K562 (cell line): ENCODE results near the gene ELF5. TPM values are rescaled to one million over a fixed set of nuclear protein-coding genes. Genes with fewer than 3 reads are reported as not detected.

Experiments used
- ATAC-seq: fragments of 200-7000 bp; cut with Tn5 transposase; 3 replicates; pipeline ENCODE4 v1.9.1; 2020; ENCODE audit warnings: moderate library complexity
- BruUV-seq: library from RNA; stranded (reverse); fragments of 400-500 nt; replicated peaks from 2 replicates; lab custom pipeline; 2021; lab: Mats Ljungman, UMichigan
- CTCF ChIA-PET: fragments of 300-600 bp; formaldehyde crosslinking; extraction: SDS; loops from one replicate; lab custom pipeline; 2021; ENCODE audit warnings: low intra/inter-chr PET ratio; lab: Yijun Ruan, JAX
- POLR2A ChIA-PET: fragments of 300-600, 350-650 bp; sonication (Branson Sonifier 250); formaldehyde crosslinking; extraction: SDS; loops from one replicate; lab custom pipeline; 2021; ENCODE audit warnings: antibody characterized with exemption, inconsistent platforms; lab: Yijun Ruan, JAX
- DNase-seq, 4 experiments: peaks; one replicate each; pipeline versions ENCODE4 v3.0.0 to v3.0.0-alpha.2; 2011 to 2018; ENCODE audit warnings: low spot score in 3 of 4, mixed read lengths in 3 of 4; ENCODE audit errors: extremely low read depth in 1 of 4
- FAIRE-seq: peaks from 2 replicates; lab custom pipeline; 2011; peaks lifted over from hg19 to GRCh38; lab: Jason Lieb, UNC
- H2AFZ ChIP-seq: 2 replicates; pipeline ENCODE4 v1.6.0; 2011; ENCODE audit warnings: low read depth, low read length, control low read depth, inconsistent platforms
- H3K27ac ChIP-seq: fragments of 200-600 bp; 3 replicates; pipeline ENCODE4 v1.8.0; 2011; ENCODE audit warnings: low read depth, mild to moderate bottlenecking, control low read depth, inconsistent platforms, low read length, moderate library complexity, mixed read lengths; ENCODE audit errors: extremely low read depth
- H3K27me3 ChIP-seq, 2 experiments: fragments of 300-600 bp in 1 of 2; 2 replicates in 1 of 2; 3 replicates in 1 of 2; pipeline versions ENCODE4 v1.6.0 to v1.8.0; 2011; ENCODE audit warnings: inconsistent platforms in 2 of 2, low read length in 2 of 2, mild to moderate bottlenecking in 1 of 2, mixed read lengths in 1 of 2, moderate library complexity in 1 of 2; ENCODE audit not compliant: control insufficient read depth in 2 of 2, insufficient read depth in 2 of 2
- H3K36me3 ChIP-seq: fragments of 300-600 bp; 3 replicates; pipeline ENCODE4 v1.8.0; 2011; ENCODE audit warnings: mild to moderate bottlenecking, low read length, inconsistent platforms; ENCODE audit not compliant: control insufficient read depth, insufficient read depth
- H3K4me1 ChIP-seq, 2 experiments: fragments of 200-600 bp in 1 of 2; replicated peaks in 1 of 2; 2 replicates in 1 of 2; 3 replicates in 1 of 2; pipeline versions ENCODE4 v1.5.1 to v1.8.0; 2011; ENCODE audit warnings: inconsistent platforms in 2 of 2, low read length in 2 of 2, mild to moderate bottlenecking in 1 of 2, mixed read lengths in 1 of 2, moderate library complexity in 1 of 2; ENCODE audit not compliant: control insufficient read depth in 2 of 2, insufficient read depth in 2 of 2
- H3K4me2 ChIP-seq: 2 replicates; pipeline ENCODE4 v1.6.1; 2011; ENCODE audit warnings: low read length, control low read depth, inconsistent platforms, mixed read lengths; ENCODE audit not compliant: insufficient read depth
- H3K4me3 ChIP-seq: fragments of 200-600 bp; sonication (generic), shearing (Covaris generic); 2 replicates; pipeline ENCODE4 v1.5.1; 2016; ENCODE audit warnings: control low read depth, inconsistent platforms
- H3K79me2 ChIP-seq: fragments of 200-600 bp; 3 replicates; pipeline ENCODE4 v1.8.0; 2011; ENCODE audit warnings: low read length, inconsistent platforms; ENCODE audit not compliant: control insufficient read depth, insufficient read depth
- H3K9ac ChIP-seq, 2 experiments: 2 replicates each; pipeline versions ENCODE4 v1.6.0 to v1.6.1; 2011; ENCODE audit warnings: low read depth in 2 of 2, low read length in 2 of 2, control low read depth in 1 of 2, inconsistent platforms in 1 of 2, mild to moderate bottlenecking in 1 of 2, mixed read lengths in 1 of 2; ENCODE audit not compliant: insufficient read depth in 1 of 2
- H3K9me1 ChIP-seq: one replicate; pipeline ENCODE4 v1.6.0; 2011; ENCODE audit warnings: inconsistent platforms, mild to moderate bottlenecking, low read length, moderate library complexity; ENCODE audit not compliant: control insufficient read depth, insufficient read depth
- H3K9me3 ChIP-seq: replicated peaks from 2 replicates; pipeline ENCODE4 v1.5.1; 2011; ENCODE audit warnings: low read depth, low read length, inconsistent platforms; ENCODE audit not compliant: control insufficient read depth, insufficient read depth
- H4K20me1 ChIP-seq: replicated peaks from 2 replicates; pipeline ENCODE4 v1.6.1; 2011; ENCODE audit warnings: low read length, inconsistent platforms, mixed read lengths; ENCODE audit not compliant: control insufficient read depth, insufficient read depth
- CEBPB ChIP-seq: fragments of 450-650 bp; IDR thresholded peaks from 2 replicates; pipeline ENCODE4 v1.6.1; 2016; ENCODE audit warnings: missing genetic modification characterization, missing compliant biosample characterization
- CEBPG ChIP-seq, 3 experiments: fragments of 200-800 bp in 1 of 3; sonication (Bioruptor generic) in 1 of 3; sonication (generic) in 1 of 3; formaldehyde crosslinking in 1 of 3; IDR thresholded peaks in 2 of 3; conservative IDR thresholded peaks in 1 of 3; 2 replicates each; pipeline versions ENCODE4 v1.6.1 to v1.8.0; 2016 to 2022; ENCODE audit warnings: missing compliant biosample characterization in 2 of 3, missing genetic modification characterization in 2 of 3, mild to moderate bottlenecking in 1 of 3, missing genetic modification reagents in 1 of 3
- CLOCK ChIP-seq: fragments of 250-450 bp; sonication (Bioruptor Pico); IDR thresholded peaks from 2 replicates; pipeline ENCODE4 v1.4.0; 2020; ENCODE audit warnings: mild to moderate bottlenecking, moderate library complexity, borderline replicate concordance
- DLX4 ChIP-seq: fragments of 250-450 bp; sonication (Bioruptor Pico); IDR thresholded peaks from 2 replicates; pipeline ENCODE4 v1.6.1; 2021; ENCODE audit warnings: mild to moderate bottlenecking
- DPF2 ChIP-seq: fragments of 450-650 bp; IDR thresholded peaks from 2 replicates; pipeline ENCODE4 v1.6.1; 2016
- HMG20B ChIP-seq: fragments of 250-450 bp; sonication (Bioruptor Pico); IDR thresholded peaks from 2 replicates; pipeline ENCODE4 v1.5.0; 2021; ENCODE audit warnings: mild to moderate bottlenecking
- IFI16 ChIP-seq: fragments of 250-450 bp; sonication (Bioruptor Pico); IDR thresholded peaks from 2 replicates; pipeline ENCODE4 v2.1.2; 2022; ENCODE audit warnings: mild to moderate bottlenecking, inconsistent platforms
- NR2C1 ChIP-seq, 2 experiments: fragments of 450-650 bp; IDR thresholded peaks; 2 replicates each; pipeline ENCODE4 v1.6.1; 2017; ENCODE audit warnings: mild to moderate bottlenecking in 2 of 2, antibody characterized with exemption in 1 of 2, inconsistent platforms in 1 of 2, missing compliant biosample characterization in 1 of 2, missing genetic modification characterization in 1 of 2
- NR2C2 ChIP-seq, 2 experiments: fragments of 200-800 bp in 1 of 2; sonication (Bioruptor generic) in 1 of 2; sonication (generic) in 1 of 2; formaldehyde crosslinking in 1 of 2; IDR thresholded peaks; 2 replicates each; pipeline versions ENCODE4 v1.6.1 to v1.8.0; 2016 to 2022; ENCODE audit warnings: mild to moderate bottlenecking in 1 of 2, missing compliant biosample characterization in 1 of 2, missing genetic modification characterization in 1 of 2, missing genetic modification reagents in 1 of 2
- RBM15 ChIP-seq: fragments of 200-400 bp; formaldehyde crosslinking; IDR thresholded peaks from 2 replicates; pipeline ENCODE4 v1.6.1; 2018; ENCODE audit warnings: mild to moderate bottlenecking, low read length, moderate library complexity; ENCODE audit not compliant: insufficient read depth
- SP1 ChIP-seq: sonication (generic); formaldehyde crosslinking; IDR thresholded peaks from 2 replicates; pipeline ENCODE4 v1.8.1; 2022; ENCODE audit warnings: mild to moderate bottlenecking, missing genetic modification reagents
- TAF7 ChIP-seq: fragments of 450-650 bp; IDR thresholded peaks from 2 replicates; pipeline ENCODE4 v1.6.1; 2016; ENCODE audit warnings: missing genetic modification characterization, missing compliant biosample characterization
- TBL1XR1 ChIP-seq, 2 experiments: IDR thresholded peaks; 2 replicates each; pipeline ENCODE4 v1.6.1; 2012; ENCODE audit warnings: improper control_type of control experiment in 2 of 2, low read length in 2 of 2, mild to moderate bottlenecking in 1 of 2
- TCF7 ChIP-seq: sonication (generic); IDR thresholded peaks from 2 replicates; pipeline ENCODE4 v1.6.1; 2016; ENCODE audit warnings: antibody characterized with exemption, borderline replicate concordance
- ZEB2 ChIP-seq: fragments of 450-650 bp; IDR thresholded peaks from 2 replicates; pipeline ENCODE4 v1.6.1; 2016
- ZFP36 ChIP-seq: fragments of 150-350 bp; IDR thresholded peaks from 2 replicates; pipeline ENCODE4 v1.6.1; 2018; ENCODE audit warnings: low read length, low read depth; ENCODE audit not compliant: partially characterized antibody
- ZFX ChIP-seq: sonication (generic); formaldehyde crosslinking; IDR thresholded peaks from 2 replicates; pipeline ENCODE4 v1.8.0; 2022; ENCODE audit warnings: mild to moderate bottlenecking, missing genetic modification reagents, moderate library complexity
- ZNF3 ChIP-seq: fragments of 250-450 bp; sonication (Bioruptor Pico); IDR thresholded peaks from 2 replicates; pipeline ENCODE4 v1.5.0; 2021; ENCODE audit warnings: mild to moderate bottlenecking, moderate library complexity
- ZNF316 ChIP-seq: fragments of 450-650 bp; IDR thresholded peaks from 2 replicates; pipeline ENCODE4 v1.6.1; 2016
- ZNF324 ChIP-seq: fragments of 250-450 bp; sonication (Bioruptor Pico); IDR thresholded peaks from 2 replicates; pipeline ENCODE4 v1.4.0; 2020; ENCODE audit warnings: mild to moderate bottlenecking
- ZNF668 ChIP-seq: fragments of 250-450 bp; sonication (Bioruptor Pico); IDR thresholded peaks from 2 replicates; pipeline ENCODE4 v1.8.0; 2022; ENCODE audit warnings: mild to moderate bottlenecking, inconsistent platforms
- WGBS: fragments of 100-300 bp; shearing (Covaris generic); methylation state at CpG from one replicate; pipeline ENCODE4 v1.1.6; 2016; ENCODE audit warnings: low coverage, mixed read lengths; ENCODE audit not compliant: insufficient coverage; ENCODE audit errors: missing lambda C conversion rate; 5-methylcytosine and 5-hydroxymethylcytosine counted together
- in situ Hi-C: fragments of 300-500 bp; cut with MboI; formaldehyde crosslinking; loops from 4 replicates; pipeline ENCODE4 v1.15.0; 2018; ENCODE audit warnings: inconsistent platforms, mixed read lengths
- intact Hi-C: fragments of 100-400 bp; cut with micrococcal nuclease; formaldehyde crosslinking; loops from 2 replicates; pipeline ENCODE4 v1.14.2; 2022
- polyA plus RNA-seq, 8 experiments: library from polyadenylated mRNA; depleted of rRNA in 4 of 8; stranded (reverse) in 5 of 8; unstranded in 3 of 8; fragments of >200 nt; fragmentation: Nextera tagmentation in 2 of 8; fragmentation: Illumina TruSeq in 1 of 8; extraction: Ambion mirVana in 2 of 8; extraction: Trizol in 1 of 8; gene quantifications; 2 replicates each; pipeline versions ENCODE4 v1.2.1 to v1.2.3, GENCODE V29; 2011 to 2014; ENCODE audit warnings: inconsistent platforms in 1 of 8, missing spikeins in 1 of 8
- total RNA-seq, 7 experiments: library from RNA; depleted of rRNA in 6 of 7; stranded (reverse); fragments of >200 nt in 6 of 7; fragmentation: Illumina TruSeq in 2 of 7; extraction: Trizol in 2 of 7; gene quantifications; 2 replicates each; pipeline versions ENCODE4 v1.2.1 to v1.2.3, GENCODE V29; 2011 to 2021; ENCODE audit warnings: low replicate concordance in 1 of 7

Gene ELF5
- total and polyA plus RNA-seq, 9 of the 15 experiments (the other 6 are each of a cell fraction or from before 2014, with no cell fraction given): not detected

- in situ Hi-C loops (no loop called here), intact Hi-C loops (no loop called here)
- ChIA-PET POLR2A (no interaction called here), CTCF (no interaction called here)
- H3K4me2 ChIP-seq: no peak overlapping the region
- no peaks in the 10 kb centered on the region for H3K9me1 ChIP-seq
- WGBS: 9% methylated on average over 5 of the region's 5 CpGs
- no peak overlapping the region for H2AFZ ChIP-seq
- no peak for DNase-seq
- no peak for FAIRE-seq
- H3K9ac ChIP-seq: no peak overlapping the region
- no peak overlapping the region for H3K27ac ChIP-seq
- TF ChIP-seq ZFP36 (no peak), IFI16 (CRISPR knock-in tag) (no peak), NR2C2 (CRISPR knock-in tag; IDR thresholded peaks at IDR 0.05) (0 out of 2 replicates have a peak, but pooled peaks have one; percentile 26), NR2C2 (tag; IDR thresholded peaks at IDR 0.05) (peak; percentile 77), NR2C1 (IDR thresholded peaks at IDR 0.05) (peak; percentile 75), NR2C1 (tag; IDR thresholded peaks at IDR 0.05) (peak; percentile 95), CEBPG (CRISPR knock-in tag; IDR thresholded peaks at IDR 0.05) (0 out of 2 replicates have a peak, but pooled peaks have one; percentile 7), CEBPG (tag; conservative IDR thresholded peaks at IDR 0.05 in 1 of 2, IDR thresholded peaks at IDR 0.05 in 1 of 2) (peak; percentile 23 to 73; a peak in 3 of 4 replicates), SP1 (CRISPR knock-in tag) (no peak), ZNF316 (no peak), HMG20B (CRISPR knock-in tag) (no peak), ZNF668 (CRISPR knock-in tag) (no peak), CEBPB (tag) (peak; percentile 65), ZFX (CRISPR knock-in tag) (no peak), TBL1XR1 (IDR thresholded peaks at IDR 0.05; ENCODE audit: low read length in 2 of 2) (no peak), ZEB2 (no peak), ZNF3 (CRISPR knock-in tag) (no peak), TAF7 (tag) (no peak), CLOCK (CRISPR knock-in tag) (no peak), ZNF324 (CRISPR knock-in tag) (no peak), RBM15 (no peak), DLX4 (no peak), DPF2 (no peak), TCF7 (no peak)
- peaks cover 0 to under 1% of the 10 kb centered on the region in 2 experiments; a peak in 1 of 5 replicates for H3K27me3 ChIP-seq
- H3K9me3 ChIP-seq: no peaks in the 10 kb centered on the region
- H3K36me3 ChIP-seq: no peaks in the 10 kb centered on the region
- H3K79me2 ChIP-seq: no peaks in the 10 kb centered on the region
- H3K4me1 ChIP-seq: no peaks in the 10 kb centered on the region; a peak in 1 of 5 replicates
- ATAC-seq: no peak
- H3K4me3 ChIP-seq: no peak overlapping the region
- BruUV-seq: no TSS peak
- no peaks in the 10 kb centered on the region for H4K20me1 ChIP-seq
These were observed 7.7 kb downstream of the ELF5 start for GRCh38 chr11:34505874-34506273.
